Stromal cell of bone marrow (primary cell): ENCODE results near the gene FBP1.

ENCODE experiments used
- DNase-seq: peaks from one replicate; pipeline ENCODE4 v3.0.0-alpha.2; 2012; ENCODE audit warnings: low read depth

Gene FBP1

GRCh38 chr9:94656200-94656599 lies 16.9 kb upstream of the FBP1 start:
- peak; percentile 19 for DNase-seq

- no peak for DNase-seq
Measured at GRCh38 chr9:94655739-94656138, 16.4 kb upstream of the FBP1 start.

- DNase-seq = no peak
Measured at GRCh38 chr9:94654165-94654894, 15.0 kb upstream of the FBP1 start.

- DNase-seq = no peak
Measured at GRCh38 chr9:94650949-94651348, 11.6 kb upstream of the FBP1 start.

- no peak for DNase-seq
Measured at GRCh38 chr9:94649100-94649819, 9.9 kb upstream of the FBP1 start.

GRCh38 chr9:94648185-94648584 lies 8.9 kb upstream of the FBP1 start:
- DNase-seq = no peak

GRCh38 chr9:94645901-94646300 lies 6.6 kb upstream of the FBP1 start:
- DNase-seq = no peak

- DNase-seq = no peak
Measured at GRCh38 chr9:94644543-94644942, 5.2 kb upstream of the FBP1 start.

GRCh38 chr9:94643741-94644140 lies 4.4 kb upstream of the FBP1 start:
- DNase-seq = no peak

- DNase-seq = no peak
Measured at GRCh38 chr9:94643176-94643575, 3.9 kb upstream of the FBP1 start.

- no peak for DNase-seq
Measured at GRCh38 chr9:94642501-94642900, 3.2 kb upstream of the FBP1 start.

- DNase-seq = no peak
Measured at GRCh38 chr9:94639999-94640376, 670 bp upstream of the FBP1 start.

- no peak for DNase-seq
Measured at GRCh38 chr9:94638335-94639060, 820 bp downstream of the FBP1 start.

GRCh38 chr9:94632737-94633136 lies 6.6 kb downstream of the FBP1 start:
- no peak for DNase-seq

GRCh38 chr9:94631599-94631998 lies 7.7 kb downstream of the FBP1 start:
- DNase-seq = no peak

- DNase-seq = no peak
Measured at GRCh38 chr9:94630833-94631232, 8.5 kb downstream of the FBP1 start.

GRCh38 chr9:94630281-94630680 lies 9.0 kb downstream of the FBP1 start:
- no peak for DNase-seq

GRCh38 chr9:94627287-94627686 lies 12.0 kb downstream of the FBP1 start:
- no peak for DNase-seq

- DNase-seq = no peak
Measured at GRCh38 chr9:94625835-94626234, 13.5 kb downstream of the FBP1 start.

GRCh38 chr9:94624629-94625028 lies 14.7 kb downstream of the FBP1 start:
- no peak for DNase-seq

- no peak for DNase-seq
Measured at GRCh38 chr9:94623253-94623652, 16.1 kb downstream of the FBP1 start.

- DNase-seq = no peak
Measured at GRCh38 chr9:94622087-94622800, 17.1 kb downstream of the FBP1 start.
